GM18526 (cell line): ENCODE data around the gene NFS1.

ENCODE experiments used
- POLR2A ChIP-seq: IDR thresholded peaks from 3 replicates; pipeline ENCODE4 v1.6.1; 2011; ENCODE audit not compliant: insufficient read length; ENCODE audit errors: extremely low read depth

NFS1 gene

DNA sequence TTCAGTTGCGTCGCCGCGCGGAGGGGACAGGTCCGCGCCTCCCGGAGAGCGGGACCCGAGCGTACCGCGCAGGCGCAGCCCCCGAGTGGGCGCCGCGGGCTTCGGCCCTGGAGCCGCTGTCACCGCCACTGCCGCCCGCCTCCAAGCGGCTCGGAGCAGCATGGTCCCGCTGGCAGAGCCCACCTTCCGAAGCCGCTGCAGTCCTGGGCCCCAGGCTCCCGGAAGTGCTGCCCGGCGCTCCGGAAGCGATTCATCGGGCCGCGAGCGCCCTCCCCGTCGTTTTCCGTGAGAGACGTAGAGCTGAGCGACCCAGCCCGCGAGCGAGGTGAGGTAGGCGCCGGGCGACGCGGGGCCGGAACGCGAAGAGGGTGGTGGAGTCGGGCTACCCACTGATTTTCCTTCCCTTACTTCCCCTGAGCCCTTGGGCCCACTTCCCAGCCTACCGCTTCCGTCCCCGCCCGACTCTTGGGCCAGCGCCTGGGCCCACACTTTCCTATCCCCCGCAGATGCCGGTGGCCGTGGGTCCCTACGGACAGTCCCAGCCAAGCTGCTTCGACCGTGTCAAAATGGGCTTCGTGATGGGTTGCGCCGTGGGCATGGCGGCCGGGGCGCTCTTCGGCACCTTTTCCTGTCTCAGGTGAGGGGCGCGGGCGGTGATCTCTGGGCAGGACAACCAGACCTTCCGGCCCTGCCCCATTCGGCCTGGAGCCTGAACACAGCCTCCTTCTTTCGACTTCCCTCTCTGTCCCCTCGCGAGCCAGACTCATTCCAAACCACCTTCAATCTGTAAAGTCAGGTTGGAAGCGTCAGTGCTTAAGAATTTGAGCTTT lies at the start of gene NFS1, which contains the start of gene ROMO1:
NFS1 (minus strand) TSS at position 226 of the 830 bp plus-strand sequence; CDS start at position 162, 64 bp downstream.
ROMO1 (plus strand) TSS at position 279 of the 830 bp plus-strand sequence; CDS start at position 507, 228 bp downstream.
- peak; percentile 80 for TF ChIP-seq POLR2A

DNA sequence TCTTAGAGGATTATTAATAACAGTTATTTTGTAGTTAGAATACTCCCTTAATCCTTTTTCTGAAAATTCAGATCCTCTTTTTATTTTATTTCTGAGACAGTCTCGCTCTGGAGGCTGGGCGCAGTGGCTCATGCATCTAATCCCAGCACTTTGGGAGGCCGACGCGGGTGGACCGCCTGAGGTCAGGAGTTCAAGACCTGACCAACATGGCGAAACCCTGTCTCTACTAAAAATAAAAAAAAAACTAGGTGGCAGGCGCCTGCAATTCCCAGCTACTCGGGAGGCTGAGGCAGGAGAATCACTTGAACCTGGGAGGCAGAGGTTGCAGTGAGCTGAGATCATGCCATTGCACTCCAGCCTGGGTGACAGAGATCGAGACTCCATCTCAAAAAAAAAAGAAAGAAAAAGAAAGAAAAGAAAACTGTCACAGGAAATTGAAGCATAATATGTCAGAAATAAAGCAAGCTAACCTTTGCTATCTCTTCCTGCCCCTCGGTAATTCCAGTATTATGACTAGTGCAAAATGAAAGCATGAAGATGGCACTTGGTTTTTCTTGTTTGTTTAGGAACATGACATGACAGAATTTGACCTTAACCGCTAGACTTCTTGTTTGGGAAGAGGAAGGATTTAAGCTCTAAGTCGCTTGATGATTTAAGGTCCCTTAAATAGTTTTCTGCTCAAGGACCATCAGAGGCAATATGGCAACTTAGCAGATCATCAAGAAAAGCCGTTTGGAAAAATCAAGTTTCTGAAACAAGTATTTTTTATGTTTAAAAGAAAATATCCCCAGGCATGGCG lies 44.7 kb upstream of the NFS1 start:
- TF ChIP-seq POLR2A, result no peak

DNA sequence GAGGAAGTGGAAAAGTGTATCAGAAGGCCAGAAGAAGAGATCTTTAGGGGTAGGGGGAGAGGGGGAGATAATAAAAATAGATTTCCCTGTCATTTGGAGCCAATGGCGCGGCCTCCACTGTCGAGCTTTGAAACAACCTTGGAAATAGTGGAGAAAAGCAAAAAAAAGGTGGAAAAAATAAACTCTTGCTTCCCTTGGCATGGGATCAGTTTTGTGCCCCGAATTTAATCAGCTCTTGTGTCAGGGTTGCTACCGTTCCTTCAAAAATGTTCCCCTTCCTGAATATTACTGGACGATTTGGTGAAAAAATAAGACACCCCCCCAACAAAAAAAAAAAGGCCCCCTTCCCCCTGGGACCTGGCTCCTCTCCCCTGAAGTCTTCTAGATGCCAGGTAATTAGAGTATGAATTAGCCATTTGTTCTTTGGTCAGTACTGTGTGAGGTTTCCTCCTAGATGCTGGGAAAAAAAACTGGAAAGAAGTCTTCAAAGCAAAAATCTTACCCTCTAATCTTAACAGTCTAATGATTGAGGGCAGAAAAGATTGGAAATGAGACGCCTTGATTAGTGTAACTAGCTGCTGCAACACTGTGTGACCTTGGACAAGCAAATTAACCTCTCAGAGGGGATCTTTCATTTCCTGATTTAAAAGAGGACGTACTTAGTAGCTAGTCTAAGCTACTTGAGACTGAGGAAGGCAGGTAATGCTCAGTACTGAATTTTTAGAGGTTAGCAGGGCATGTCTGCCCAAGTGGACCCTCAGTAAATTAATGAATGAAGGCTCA lies 43.8 kb upstream of the NFS1 start:
- TF ChIP-seq POLR2A, result no peak

DNA sequence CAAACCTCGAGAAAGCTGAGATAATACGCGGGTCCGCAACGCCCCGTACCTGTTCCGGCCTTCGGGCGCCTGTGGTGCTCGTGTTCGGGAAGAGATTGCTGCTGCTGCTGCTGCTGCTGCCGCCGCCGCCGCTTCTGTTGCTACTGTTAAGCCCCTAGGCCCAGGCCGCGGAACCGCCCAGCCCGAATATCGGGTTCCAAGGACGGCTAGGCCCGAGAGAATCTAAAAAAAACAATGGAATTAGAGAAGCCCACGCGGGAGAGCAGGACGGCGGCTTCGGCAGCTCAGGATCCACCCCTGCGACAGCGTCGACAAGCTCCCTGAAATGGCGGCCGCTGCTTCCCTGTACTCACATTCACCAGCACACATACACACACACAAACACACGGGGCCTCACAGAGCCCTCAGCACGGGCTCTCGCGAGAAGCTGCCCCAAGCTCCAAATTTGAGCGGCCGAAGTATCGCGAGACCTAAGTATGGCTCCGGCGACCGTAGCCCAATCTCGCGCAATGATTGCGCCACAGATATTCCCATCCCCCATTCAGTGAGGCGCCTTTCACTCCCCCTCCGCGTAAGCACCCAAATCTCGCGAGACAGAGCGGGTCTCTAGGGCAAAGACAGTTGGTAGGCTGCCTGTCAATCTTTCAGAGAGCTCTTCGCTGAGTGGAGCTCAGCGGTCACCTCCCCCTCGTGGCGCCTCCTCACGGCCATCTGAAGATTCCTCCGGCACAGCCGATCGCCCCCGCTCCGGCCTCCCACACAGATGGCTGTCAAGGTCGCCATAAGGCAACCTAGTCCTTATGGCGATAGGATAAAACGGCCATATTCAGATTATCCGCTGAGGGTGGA lies 43.0 kb upstream of the NFS1 start, which contains the start of gene RBM39:
RBM39 (minus strand) TSS at position 369 of the 849 bp plus-strand sequence. CDS start 1,386 bp downstream, outside the sequence.
- TF ChIP-seq POLR2A, result peak; percentile 81

DNA sequence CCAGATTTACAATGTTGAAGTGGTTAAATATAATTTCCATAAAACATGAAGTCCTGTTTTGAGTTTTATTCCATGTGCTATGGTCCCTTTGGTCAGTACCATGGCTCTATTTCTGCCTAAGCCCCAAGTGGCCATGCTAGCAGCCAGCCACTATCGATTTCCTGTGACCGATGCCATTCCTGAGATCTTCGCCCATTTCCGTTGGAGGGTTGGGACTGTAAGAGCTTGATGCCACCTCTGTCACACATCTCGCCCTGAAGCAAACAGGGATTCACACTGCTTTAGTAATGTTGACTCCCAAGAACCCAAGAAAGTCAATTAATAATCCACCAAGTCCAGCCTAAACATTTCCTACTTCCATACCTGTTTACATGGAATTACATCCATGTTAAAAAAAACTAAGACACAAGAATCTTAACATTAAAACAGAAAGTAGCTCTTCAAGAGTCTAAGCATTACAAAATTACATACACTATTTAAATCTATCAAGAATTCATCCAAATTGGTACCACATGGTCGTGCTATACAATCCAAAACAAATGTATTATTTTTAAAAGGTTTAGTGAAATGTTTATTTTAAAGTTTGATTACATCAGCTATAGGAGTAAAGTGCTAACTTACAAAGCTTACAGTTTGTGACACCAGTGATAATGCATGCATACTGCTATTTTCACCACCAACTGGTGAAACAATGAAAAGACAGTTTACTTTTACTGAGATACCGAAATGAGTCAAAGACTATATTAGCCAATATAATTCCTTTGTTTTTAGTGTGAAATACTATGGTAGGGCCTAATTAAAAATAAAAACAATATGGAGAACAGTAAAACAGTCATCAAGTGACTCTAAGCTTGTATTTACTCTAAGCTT lies 40.4 kb upstream of the NFS1 start:
- no peak for TF ChIP-seq POLR2A

DNA sequence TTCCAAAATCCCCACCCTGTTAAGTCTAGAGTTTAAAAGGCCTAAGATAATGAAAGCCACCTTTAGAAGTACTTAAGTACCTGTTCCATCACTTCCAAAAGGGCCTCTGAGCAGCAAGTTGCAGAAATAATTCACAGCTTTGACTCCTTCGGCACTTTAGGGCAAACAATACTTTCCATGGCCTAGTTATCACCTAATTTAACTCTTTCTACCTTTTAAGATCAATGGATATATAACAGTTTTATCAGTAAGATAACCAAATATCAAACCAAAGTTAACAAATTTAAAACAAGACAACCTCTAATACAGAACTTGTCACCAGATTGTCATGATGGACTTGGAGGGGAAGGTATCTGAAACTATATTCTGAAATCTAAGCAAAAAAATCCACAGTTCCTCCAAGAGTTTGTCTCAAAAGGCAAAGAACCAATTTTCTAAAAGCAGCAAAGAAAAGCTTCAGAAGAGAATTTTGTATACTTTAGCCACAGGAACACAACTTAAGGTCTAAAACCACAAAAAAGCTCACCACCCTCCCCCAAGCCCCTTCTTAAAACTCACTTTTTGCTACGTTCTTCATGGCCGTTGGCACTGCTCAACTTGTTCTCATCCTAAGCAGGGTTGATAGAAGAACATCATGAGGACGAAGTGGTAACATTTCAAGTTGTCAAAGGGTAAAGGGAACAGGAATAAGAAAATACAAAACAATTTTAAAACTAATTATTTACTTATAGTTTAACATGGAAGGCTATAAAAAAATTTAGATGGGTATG lies 39.4 kb upstream of the NFS1 start:
- no peak for TF ChIP-seq POLR2A

DNA sequence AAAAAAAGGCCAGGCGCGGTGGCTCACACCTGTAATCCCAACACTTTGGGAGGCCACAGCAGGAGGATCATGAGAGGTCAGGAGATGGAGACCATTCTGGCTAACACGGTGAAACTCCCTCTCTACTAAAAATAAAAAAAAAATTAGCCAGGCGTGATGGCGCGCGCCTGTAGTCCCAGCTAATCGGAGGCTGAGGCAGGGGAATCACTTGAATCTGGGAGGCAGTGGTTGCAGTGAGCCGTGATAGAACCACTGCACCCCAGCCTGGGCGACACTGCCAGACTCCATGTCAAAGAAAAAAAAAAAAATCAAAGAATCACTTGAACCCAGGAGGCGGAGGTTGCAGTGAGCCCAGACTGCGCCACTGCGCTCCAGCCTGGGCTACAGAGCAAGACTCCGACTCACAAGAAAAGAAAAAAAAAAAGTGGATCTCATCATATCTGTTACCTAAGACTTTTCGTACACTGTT lies 38.7 kb upstream of the NFS1 start:
- no peak for TF ChIP-seq POLR2A

DNA sequence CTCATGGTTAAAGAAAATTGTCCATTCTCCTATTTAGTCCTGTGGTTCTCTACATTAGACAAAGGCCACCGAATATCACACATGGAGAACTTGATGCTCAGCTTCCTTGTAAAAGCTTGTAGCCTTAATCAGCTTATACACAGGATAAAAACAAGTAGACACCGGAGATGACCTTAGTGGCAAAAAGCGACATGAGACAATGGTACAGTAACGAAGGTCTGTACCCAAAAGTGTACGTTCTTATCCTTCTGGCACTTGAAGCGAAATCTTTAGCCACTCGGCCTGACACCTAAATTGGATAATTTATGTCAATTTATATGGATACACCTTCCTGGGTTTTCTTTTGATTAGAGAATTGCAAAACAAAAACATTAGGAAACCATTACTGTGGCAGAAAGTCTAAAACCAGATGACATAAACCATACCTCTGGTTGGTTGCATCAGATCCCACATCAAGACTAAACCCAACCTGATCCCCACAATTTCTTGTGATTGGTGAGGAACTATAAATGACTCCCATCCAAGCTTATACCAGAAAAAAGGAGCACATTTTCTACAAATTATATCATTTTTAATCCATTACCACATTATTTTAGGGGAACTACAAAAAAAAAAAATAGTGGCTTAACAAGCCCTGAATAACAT lies 36.8 kb upstream of the NFS1 start:
- no peak for TF ChIP-seq POLR2A

DNA sequence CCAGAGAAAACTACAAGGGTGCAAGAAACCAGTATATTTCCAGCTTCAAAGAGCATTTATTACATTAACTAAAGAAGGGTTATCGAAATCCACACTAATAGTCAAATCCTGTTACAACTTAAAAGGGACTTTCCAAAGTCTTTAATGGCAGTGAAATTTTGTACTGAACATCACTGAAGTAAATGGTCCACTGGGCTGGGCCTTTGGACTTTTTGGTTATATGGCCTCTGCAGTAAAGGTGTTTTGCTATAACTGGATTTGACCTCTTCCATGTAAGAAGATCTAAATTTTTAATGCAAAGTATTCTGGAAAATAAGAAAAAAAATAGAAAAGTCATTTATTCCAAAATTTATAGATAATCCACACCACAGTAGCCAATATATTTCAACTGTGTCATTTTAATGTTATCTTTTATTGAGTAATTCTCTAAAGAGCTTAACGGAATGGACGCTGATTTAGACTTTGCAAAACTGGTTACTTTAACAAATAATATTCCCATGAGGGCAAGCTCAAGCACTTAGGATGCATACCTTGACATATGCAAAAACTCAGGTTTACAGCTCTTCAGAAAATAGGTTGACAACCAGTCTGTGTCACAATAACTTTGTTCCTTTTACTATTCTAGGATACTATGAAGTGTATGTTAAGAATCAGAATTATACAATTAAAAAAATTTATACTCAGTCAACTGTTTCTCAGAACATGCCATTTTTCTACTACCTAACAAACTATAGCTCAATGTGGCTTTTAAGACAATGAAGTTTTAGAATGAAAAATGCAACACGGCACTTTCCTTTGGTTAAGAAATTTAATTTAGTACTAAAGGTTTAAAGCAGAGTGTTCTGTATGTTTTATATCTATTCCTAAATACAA lies 35.9 kb upstream of the NFS1 start:
- no peak for TF ChIP-seq POLR2A

DNA sequence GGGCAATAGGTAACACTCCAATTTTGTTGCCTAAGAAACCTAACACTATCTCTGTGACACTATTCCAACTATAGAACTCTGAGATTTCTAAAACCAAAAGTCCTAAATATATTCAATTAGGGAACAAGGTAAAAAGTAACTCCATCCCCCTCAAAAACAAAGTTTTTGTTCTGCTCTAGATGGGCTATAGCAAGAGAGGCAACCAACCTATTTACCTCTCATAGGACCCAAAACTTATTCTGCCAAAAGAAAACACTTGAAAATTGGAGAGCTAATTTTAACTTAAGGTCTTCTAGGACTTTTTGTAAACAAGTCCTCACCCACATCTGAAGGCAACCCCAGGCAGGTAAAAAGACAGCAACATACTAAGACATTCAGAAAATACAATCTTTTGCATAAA lies 35.2 kb upstream of the NFS1 start:
- TF ChIP-seq POLR2A, result no peak

DNA sequence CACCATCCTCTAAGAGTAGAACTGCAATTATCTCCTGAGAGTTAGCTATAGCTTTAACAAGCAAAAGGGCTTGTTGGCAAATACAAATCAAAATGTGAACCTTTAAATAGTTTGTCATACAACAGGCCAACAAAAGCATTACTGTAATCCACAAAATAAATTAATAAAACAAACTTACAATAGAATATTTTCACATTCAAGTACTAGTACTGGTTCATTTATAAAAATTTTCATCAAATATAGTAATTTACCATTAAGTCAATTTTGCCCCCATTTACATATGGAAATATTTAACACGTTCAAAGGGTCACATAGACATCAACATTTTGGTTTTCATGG lies 33.5 kb upstream of the NFS1 start:
- no peak for TF ChIP-seq POLR2A
